HG03520 (cell line): Measurements from ENCODE around the gene CLDN19.

Source experiments
- ATAC-seq: cut with Tn5 transposase; IDR thresholded peaks from one replicate; pipeline ENCODE4 v1.9.1; 2021; ENCODE audit warnings: mild to moderate bottlenecking, moderate library complexity; ENCODE audit not compliant: unreplicated experiment

Gene CLDN19

GRCh38 chr1:42739753-42740700 lies at the start of gene CLDN19:
TSS of gene CLDN19 (minus strand) at chr1:42740236. CDS start at chr1:42740063, 173 bp downstream.
- no peak for ATAC-seq

- ATAC-seq, result no peak
These were observed 48.0 kb upstream of the CLDN19 start for GRCh38 chr1:42788021-42788420.

GRCh38 chr1:42786097-42786496 lies 46.1 kb upstream of the CLDN19 start:
- no peak for ATAC-seq

- no peak for ATAC-seq
These were observed 45.1 kb upstream of the CLDN19 start, which contains the start of gene TMEM269 for GRCh38 chr1:42784946-42785693. TSS of gene TMEM269 (plus strand) at chr1:42784991. CDS start at chr1:42789894, 4,903 bp downstream.

GRCh38 chr1:42784547-42784945 lies 44.5 kb upstream of the CLDN19 start:
- no peak for ATAC-seq

GRCh38 chr1:42783092-42783491 lies 43.1 kb upstream of the CLDN19 start:
- no peak for ATAC-seq

GRCh38 chr1:42780176-42780575 lies 40.1 kb upstream of the CLDN19 start:
- ATAC-seq, result no peak

- ATAC-seq, result no peak
These were observed 39.7 kb upstream of the CLDN19 start for GRCh38 chr1:42779725-42780124.

- no peak for ATAC-seq
These were observed 37.8 kb upstream of the CLDN19 start for GRCh38 chr1:42777852-42778251.

GRCh38 chr1:42776502-42776901 lies 36.5 kb upstream of the CLDN19 start:
- ATAC-seq, result no peak

- no peak for ATAC-seq
These were observed 35.0 kb upstream of the CLDN19 start for GRCh38 chr1:42774928-42775526.

- ATAC-seq, result no peak
These were observed 33.4 kb upstream of the CLDN19 start for GRCh38 chr1:42773420-42773819.

- ATAC-seq, result no peak
These were observed 29.8 kb upstream of the CLDN19 start for GRCh38 chr1:42769811-42770210.

GRCh38 chr1:42768172-42768571 lies 28.1 kb upstream of the CLDN19 start:
- ATAC-seq, result no peak

GRCh38 chr1:42767510-42768000 lies 27.5 kb upstream of the CLDN19 start:
- peak; percentile 6 for ATAC-seq

- peak; percentile 89 for ATAC-seq
These were observed 26.9 kb upstream of the CLDN19 start, which contains the start of the genes C1orf50 and P3H1 for GRCh38 chr1:42766741-42767509. TSS of gene C1orf50 (plus strand) at chr1:42767249. CDS start at chr1:42767312, 63 bp downstream. TSS of gene P3H1 (minus strand) at chr1:42767028. CDS start at chr1:42766971, 57 bp downstream.

GRCh38 chr1:42765832-42766740 lies 26.1 kb upstream of the CLDN19 start:
- ATAC-seq, result peak; percentile 21

- ATAC-seq, result no peak
These were observed 25.2 kb upstream of the CLDN19 start for GRCh38 chr1:42765269-42765668.

GRCh38 chr1:42762269-42762668 lies 22.2 kb upstream of the CLDN19 start:
- no peak for ATAC-seq
